ENCODE measurements around the gene HNF1A. TPM values are rescaled to one million over a fixed set of nuclear protein-coding genes. Genes with fewer than 3 reads are reported as not detected.

Gene HNF1A
- total and polyA plus RNA-seq, 2 of the 13 experiments (the other 11 are each of a cell fraction or from before 2014, with no cell fraction given) = 13.4 to 34.7 TPM

DNA sequence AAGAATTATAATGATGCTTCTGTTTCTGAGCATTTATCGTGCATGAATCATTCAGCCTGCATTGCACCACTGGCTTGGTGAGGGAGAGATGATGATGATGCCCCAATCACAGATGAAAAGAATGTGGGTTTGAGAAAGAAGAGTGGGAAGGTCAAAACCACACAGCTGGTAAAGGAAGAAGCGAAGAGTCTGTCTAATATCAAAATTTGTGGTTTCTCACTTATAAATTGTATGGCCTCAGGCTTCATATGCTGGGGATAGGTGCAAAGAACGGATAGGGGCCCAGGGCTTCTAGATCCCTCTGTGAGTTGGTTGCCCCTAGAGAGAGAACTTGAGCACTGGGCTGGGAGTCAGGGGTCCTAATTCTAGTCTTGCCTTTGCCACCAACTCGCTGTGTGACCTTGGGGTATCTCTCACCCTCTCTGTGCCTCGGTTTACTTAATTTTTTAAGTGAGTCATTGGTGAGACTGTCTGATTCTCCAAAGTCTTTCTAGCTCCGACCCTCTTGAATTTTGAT lies 58.5 kb downstream of the HNF1A start:
- Histone ChIP-seq H4K20me1 (ENCODE audit: insufficient read depth, low read length) (no peaks in the 10 kb centered on the region), H3K4me1 (ENCODE audit: insufficient read depth, low read length) (peaks cover 28% of the 10 kb centered on the region), H2AFZ (ENCODE audit: low read length) (no peak overlapping the region), H3K9me3 (ENCODE audit: low read length) (no peaks in the 10 kb centered on the region), H3K36me3 (replicated peaks in 1 of 2; ENCODE audit: control insufficient read depth in 1 of 2, insufficient read depth in 2 of 2, low read length in 2 of 2) (no peaks in the 10 kb centered on the region), H3K27ac (ENCODE audit: extremely low read length, insufficient read depth, low read length) (no peak overlapping the region), H3K27me3 (ENCODE audit: control insufficient read depth in 1 of 2, insufficient read depth in 2 of 2, low read length in 2 of 2) (peaks cover 0 to 8% of the 10 kb centered on the region in 2 experiments; a peak in 2 of 5 replicates), H3K79me2 (ENCODE audit: insufficient read depth, low read length) (no peaks in the 10 kb centered on the region), H3K4me3 (replicated peaks in 1 of 3; ENCODE audit: insufficient read depth in 1 of 3, low read depth in 2 of 3, low read length in 3 of 3) (no peak overlapping the region), H3K9ac (ENCODE audit: insufficient read depth, low read depth, low read length) (no peak overlapping the region), H3K4me2 (ENCODE audit: low read depth, low read length) (no peak overlapping the region)
- ChIA-PET POLR2A (interaction anchor here (0.9 kb wide), 1 partner anchor 11 kb away, joined by 3 read pairs; no protein-coding TSS in a partner anchor), CTCF (ENCODE audit: low intra/inter-chr PET ratio, low total read pairs) (no interaction called here)
- FAIRE-seq = no peak
- in situ Hi-C loops (cut with HindIII; ENCODE audit: extremely low pct_ligation_motif_present, low pct_unique_long_range_greater_than_20kb) = no loop called here
- 51% methylated on average over 6 of the region's 6 CpGs for WGBS (ENCODE audit: low lambda C conversion rate)
- no TSS peak for BruUV-seq (replicated peaks)
- TF ChIP-seq ZNF142 (CRISPR knock-in tag; IDR thresholded peaks at IDR 0.05) (no peak), CHD2 (IDR thresholded peaks at IDR 0.05; ENCODE audit: low read depth, low read length) (no peak), ZNF781 (CRISPR knock-in tag; IDR thresholded peaks at IDR 0.05; ENCODE audit: borderline replicate concordance, not compliant biosample characterization) (no peak), SNAPC2 (CRISPR knock-in tag; IDR thresholded peaks at IDR 0.05) (no peak), ZNF292 (CRISPR knock-in tag; IDR thresholded peaks at IDR 0.05; ENCODE audit: borderline replicate concordance, low read depth) (no peak), ZNF83 (CRISPR knock-in tag; IDR thresholded peaks at IDR 0.05; ENCODE audit: borderline replicate concordance) (no peak)
- no peak for ATAC-seq
- intact Hi-C loops (cut with micrococcal nuclease; ENCODE audit: unreplicated experiment) = no loop called here
- DNase-seq (ENCODE audit: low spot score) = no peak

Data from HepG2 (cell line).